ENCODE results near the gene MAMDC4. TPM values are rescaled to one million over a fixed set of nuclear protein-coding genes. Genes with fewer than 3 reads are reported as not detected.
A peak's percentile ranks its signal among the peaks of the same experiment; 100 is the strongest.

MAMDC4 gene
- total and polyA plus RNA-seq, 2 of the 13 experiments (the other 11 are each of a cell fraction or from before 2014, with no cell fraction given), result 6.0 to 6.8 TPM

DNA sequence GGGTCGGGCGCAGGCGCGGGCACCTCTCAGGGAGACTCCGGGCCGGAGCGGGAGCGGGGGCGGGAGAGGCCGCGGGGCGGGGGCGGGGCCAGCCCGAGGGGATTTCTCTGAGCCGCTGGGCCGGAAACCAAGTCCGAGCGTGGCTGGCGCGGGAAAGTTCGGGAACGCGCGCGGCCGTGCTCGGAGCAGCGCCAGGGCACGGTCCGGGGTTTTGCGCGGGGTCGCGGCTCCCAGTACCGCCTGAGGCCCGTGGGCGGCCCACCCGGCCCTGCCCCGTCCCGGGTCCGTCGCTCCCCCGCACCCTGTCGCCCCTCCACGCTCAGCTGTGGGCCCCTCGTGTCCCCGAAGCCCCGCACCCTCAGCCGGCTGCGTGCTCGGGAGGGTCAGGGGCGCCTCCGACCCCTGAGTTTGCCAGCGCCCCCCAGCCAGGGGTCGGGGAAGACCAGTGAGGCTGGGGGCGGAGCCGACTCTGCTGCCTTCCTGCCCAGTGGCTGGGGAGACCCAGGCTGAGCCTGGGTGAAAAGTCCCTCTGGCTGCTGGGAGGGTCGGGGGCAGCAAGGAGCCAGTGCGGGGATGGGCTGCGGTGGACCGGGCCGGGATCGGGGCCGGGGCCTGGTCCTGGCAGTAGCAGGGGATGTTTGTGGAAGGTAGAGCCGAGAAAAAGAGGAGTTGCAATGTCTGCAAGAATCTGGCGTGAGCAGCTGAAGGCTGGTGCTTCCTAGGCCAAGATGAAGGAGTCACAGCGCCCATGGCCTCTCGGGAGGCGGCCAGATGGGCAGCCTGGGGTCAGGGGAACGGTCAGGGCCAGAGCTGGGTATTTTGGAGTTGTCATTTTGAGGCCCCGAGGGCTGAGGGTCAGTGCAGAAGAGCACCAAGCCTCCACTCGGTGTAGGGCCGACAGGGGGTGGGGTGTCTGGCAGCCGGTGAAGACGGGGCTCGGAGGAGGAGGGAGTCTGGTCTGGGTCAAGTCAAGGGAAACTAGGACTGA is 34.8 kb downstream of the MAMDC4 start (continued):
- TF ChIP-seq SCMH1 (CRISPR knock-in tag; IDR thresholded peaks at IDR 0.05; ENCODE audit: borderline replicate concordance) (no peak), ZNF296 (CRISPR knock-in tag; conservative IDR thresholded peaks at IDR 0.05) (0 out of 2 replicates have a peak, but pooled peaks have one; percentile 52), ZNF788 (CRISPR knock-in tag; IDR thresholded peaks at IDR 0.05; ENCODE audit: borderline replicate concordance) (no peak; the same call in 1 of the 2 replicates), ZNF24 (IDR thresholded peaks at IDR 0.05) (no peak), ZNF282 (IDR thresholded peaks at IDR 0.05; ENCODE audit: partially characterized antibody) (no peak), ELF3 (CRISPR knock-in tag; IDR thresholded peaks at IDR 0.05) (no peak), ZNF331 (CRISPR knock-in tag; IDR thresholded peaks at IDR 0.05) (0 out of 2 replicates have a peak, but pooled peaks have one; percentile 51), ZNF766 (CRISPR knock-in tag; IDR thresholded peaks at IDR 0.05; ENCODE audit: borderline replicate concordance) (no peak), ZNF501 (CRISPR knock-in tag; IDR thresholded peaks at IDR 0.05) (peak; percentile 63; the same call in 1 of the 2 replicates), ZNF264 (CRISPR knock-in tag; IDR thresholded peaks at IDR 0.05) (no peak; the same call in 1 of the 2 replicates), KDM4B (CRISPR knock-in tag; IDR thresholded peaks at IDR 0.05) (no peak), ZC3H13 (CRISPR knock-in tag; IDR thresholded peaks at IDR 0.05) (0 out of 2 replicates have a peak, but pooled peaks have one; percentile 65), ZNF552 (CRISPR knock-in tag; IDR thresholded peaks at IDR 0.05; ENCODE audit: borderline replicate concordance) (no peak)
- TF ChIP-seq, protein P1, sequence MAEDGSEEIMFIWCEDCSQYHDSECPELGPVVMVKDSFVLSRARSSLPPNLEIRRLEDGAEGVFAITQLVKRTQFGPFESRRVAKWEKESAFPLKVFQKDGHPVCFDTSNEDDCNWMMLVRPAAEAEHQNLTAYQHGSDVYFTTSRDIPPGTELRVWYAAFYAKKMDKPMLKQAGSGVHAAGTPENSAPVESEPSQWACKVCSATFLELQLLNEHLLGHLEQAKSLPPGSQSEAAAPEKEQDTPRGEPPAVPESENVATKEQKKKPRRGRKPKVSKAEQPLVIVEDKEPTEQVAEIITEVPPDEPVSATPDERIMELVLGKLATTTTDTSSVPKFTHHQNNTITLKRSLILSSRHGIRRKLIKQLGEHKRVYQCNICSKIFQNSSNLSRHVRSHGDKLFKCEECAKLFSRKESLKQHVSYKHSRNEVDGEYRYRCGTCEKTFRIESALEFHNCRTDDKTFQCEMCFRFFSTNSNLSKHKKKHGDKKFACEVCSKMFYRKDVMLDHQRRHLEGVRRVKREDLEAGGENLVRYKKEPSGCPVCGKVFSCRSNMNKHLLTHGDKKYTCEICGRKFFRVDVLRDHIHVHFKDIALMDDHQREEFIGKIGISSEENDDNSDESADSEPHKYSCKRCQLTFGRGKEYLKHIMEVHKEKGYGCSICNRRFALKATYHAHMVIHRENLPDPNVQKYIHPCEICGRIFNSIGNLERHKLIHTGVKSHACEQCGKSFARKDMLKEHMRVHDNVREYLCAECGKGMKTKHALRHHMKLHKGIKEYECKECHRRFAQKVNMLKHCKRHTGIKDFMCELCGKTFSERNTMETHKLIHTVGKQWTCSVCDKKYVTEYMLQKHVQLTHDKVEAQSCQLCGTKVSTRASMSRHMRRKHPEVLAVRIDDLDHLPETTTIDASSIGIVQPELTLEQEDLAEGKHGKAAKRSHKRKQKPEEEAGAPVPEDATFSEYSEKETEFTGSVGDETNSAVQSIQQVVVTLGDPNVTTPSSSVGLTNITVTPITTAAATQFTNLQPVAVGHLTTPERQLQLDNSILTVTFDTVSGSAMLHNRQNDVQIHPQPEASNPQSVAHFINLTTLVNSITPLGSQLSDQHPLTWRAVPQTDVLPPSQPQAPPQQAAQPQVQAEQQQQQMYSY (CRISPR knock-in tag; IDR thresholded peaks at IDR 0.05), result no peak
- TF ChIP-seq, protein P2, sequence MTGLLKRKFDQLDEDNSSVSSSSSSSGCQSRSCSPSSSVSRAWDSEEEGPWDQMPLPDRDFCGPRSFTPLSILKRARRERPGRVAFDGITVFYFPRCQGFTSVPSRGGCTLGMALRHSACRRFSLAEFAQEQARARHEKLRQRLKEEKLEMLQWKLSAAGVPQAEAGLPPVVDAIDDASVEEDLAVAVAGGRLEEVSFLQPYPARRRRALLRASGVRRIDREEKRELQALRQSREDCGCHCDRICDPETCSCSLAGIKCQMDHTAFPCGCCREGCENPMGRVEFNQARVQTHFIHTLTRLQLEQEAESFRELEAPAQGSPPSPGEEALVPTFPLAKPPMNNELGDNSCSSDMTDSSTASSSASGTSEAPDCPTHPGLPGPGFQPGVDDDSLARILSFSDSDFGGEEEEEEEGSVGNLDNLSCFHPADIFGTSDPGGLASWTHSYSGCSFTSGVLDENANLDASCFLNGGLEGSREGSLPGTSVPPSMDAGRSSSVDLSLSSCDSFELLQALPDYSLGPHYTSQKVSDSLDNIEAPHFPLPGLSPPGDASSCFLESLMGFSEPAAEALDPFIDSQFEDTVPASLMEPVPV (CRISPR knock-in tag; IDR thresholded peaks at IDR 0.05), result peak; percentile 48; the same call in 1 of the 2 replicates
- TF ChIP-seq, protein P3, sequence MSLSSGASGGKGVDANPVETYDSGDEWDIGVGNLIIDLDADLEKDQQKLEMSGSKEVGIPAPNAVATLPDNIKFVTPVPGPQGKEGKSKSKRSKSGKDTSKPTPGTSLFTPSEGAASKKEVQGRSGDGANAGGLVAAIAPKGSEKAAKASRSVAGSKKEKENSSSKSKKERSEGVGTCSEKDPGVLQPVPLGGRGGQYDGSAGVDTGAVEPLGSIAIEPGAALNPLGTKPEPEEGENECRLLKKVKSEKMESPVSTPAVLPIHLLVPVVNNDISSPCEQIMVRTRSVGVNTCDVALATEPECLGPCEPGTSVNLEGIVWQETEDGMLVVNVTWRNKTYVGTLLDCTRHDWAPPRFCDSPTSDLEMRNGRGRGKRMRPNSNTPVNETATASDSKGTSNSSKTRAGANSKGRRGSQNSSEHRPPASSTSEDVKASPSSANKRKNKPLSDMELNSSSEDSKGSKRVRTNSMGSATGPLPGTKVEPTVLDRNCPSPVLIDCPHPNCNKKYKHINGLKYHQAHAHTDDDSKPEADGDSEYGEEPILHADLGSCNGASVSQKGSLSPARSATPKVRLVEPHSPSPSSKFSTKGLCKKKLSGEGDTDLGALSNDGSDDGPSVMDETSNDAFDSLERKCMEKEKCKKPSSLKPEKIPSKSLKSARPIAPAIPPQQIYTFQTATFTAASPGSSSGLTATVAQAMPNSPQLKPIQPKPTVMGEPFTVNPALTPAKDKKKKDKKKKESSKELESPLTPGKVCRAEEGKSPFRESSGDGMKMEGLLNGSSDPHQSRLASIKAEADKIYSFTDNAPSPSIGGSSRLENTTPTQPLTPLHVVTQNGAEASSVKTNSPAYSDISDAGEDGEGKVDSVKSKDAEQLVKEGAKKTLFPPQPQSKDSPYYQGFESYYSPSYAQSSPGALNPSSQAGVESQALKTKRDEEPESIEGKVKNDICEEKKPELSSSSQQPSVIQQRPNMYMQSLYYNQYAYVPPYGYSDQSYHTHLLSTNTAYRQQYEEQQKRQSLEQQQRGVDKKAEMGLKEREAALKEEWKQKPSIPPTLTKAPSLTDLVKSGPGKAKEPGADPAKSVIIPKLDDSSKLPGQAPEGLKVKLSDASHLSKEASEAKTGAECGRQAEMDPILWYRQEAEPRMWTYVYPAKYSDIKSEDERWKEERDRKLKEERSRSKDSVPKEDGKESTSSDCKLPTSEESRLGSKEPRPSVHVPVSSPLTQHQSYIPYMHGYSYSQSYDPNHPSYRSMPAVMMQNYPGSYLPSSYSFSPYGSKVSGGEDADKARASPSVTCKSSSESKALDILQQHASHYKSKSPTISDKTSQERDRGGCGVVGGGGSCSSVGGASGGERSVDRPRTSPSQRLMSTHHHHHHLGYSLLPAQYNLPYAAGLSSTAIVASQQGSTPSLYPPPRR (CRISPR knock-in tag; IDR thresholded peaks at IDR 0.05; ENCODE audit: borderline replicate concordance), result no peak
- TF ChIP-seq, protein P4, sequence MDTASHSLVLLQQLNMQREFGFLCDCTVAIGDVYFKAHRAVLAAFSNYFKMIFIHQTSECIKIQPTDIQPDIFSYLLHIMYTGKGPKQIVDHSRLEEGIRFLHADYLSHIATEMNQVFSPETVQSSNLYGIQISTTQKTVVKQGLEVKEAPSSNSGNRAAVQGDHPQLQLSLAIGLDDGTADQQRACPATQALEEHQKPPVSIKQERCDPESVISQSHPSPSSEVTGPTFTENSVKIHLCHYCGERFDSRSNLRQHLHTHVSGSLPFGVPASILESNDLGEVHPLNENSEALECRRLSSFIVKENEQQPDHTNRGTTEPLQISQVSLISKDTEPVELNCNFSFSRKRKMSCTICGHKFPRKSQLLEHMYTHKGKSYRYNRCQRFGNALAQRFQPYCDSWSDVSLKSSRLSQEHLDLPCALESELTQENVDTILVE (CRISPR knock-in tag; IDR thresholded peaks at IDR 0.05), result no peak
